ENCODE data around the gene JMJD1C. TPM values are rescaled to one million over a fixed set of nuclear protein-coding genes. Genes with fewer than 3 reads are reported as not detected.

Gene JMJD1C
- total RNA-seq, 2 experiments from 2014 or later = 389 to 399 TPM

- H3K27me3 Mint-ChIP-seq = no peaks in the 10 kb centered on the region
- no peaks in the 10 kb centered on the region for H3K9me3 Mint-ChIP-seq
- H3K27me3 ChIP-seq (ENCODE audit: control insufficient read depth in 1 of 2, insufficient read depth in 2 of 2, low read length in 2 of 2) = no peaks in the 10 kb centered on the region
- H3K9me3 ChIP-seq (ENCODE audit: control insufficient read depth in 1 of 2, insufficient read depth in 1 of 2, low read length in 2 of 2) = no peaks in the 10 kb centered on the region
- peak overlapping the region; percentile 83 for H3K4me3 ChIP-seq (ENCODE audit: low read length)
- peaks cover 12% of the 10 kb centered on the region for H3K36me3 ChIP-seq (ENCODE audit: insufficient read depth, low read length)
- ChIA-PET POLR2A (interaction anchor here (1.1 to 1.8 kb wide), 6 partner anchors 10 to 296 kb away, joined by 3 to 12 read pairs (median 4); partner anchors contain the start of gene REEP3), CTCF (interaction anchor here (1.2 to 1.7 kb wide), 2 partner anchors 49 to 205 kb away, joined by 3 read pairs; no protein-coding TSS in a partner anchor)
- peaks cover 56% of the 10 kb centered on the region for H3K36me3 Mint-ChIP-seq (ENCODE audit: low read depth)
- H3K27ac Mint-ChIP-seq = peak overlapping the region; percentile 98
- intact Hi-C loops (cut with DNase I, micrococcal nuclease) = loop anchor here (2.0 to 5.0 kb wide), 2 partner anchors 13 to 133 kb away; partner anchors contain the start of gene NRBF2 (in 1 of the 2)
- peak overlapping the region; percentile 98 for H3K4me3 Mint-ChIP-seq
- DNase-seq = no peak
- TF ChIP-seq, protein P1, sequence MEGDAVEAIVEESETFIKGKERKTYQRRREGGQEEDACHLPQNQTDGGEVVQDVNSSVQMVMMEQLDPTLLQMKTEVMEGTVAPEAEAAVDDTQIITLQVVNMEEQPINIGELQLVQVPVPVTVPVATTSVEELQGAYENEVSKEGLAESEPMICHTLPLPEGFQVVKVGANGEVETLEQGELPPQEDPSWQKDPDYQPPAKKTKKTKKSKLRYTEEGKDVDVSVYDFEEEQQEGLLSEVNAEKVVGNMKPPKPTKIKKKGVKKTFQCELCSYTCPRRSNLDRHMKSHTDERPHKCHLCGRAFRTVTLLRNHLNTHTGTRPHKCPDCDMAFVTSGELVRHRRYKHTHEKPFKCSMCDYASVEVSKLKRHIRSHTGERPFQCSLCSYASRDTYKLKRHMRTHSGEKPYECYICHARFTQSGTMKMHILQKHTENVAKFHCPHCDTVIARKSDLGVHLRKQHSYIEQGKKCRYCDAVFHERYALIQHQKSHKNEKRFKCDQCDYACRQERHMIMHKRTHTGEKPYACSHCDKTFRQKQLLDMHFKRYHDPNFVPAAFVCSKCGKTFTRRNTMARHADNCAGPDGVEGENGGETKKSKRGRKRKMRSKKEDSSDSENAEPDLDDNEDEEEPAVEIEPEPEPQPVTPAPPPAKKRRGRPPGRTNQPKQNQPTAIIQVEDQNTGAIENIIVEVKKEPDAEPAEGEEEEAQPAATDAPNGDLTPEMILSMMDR (IDR thresholded peaks at IDR 0.05) = no peak
- peak overlapping the region; percentile 50 to 71 for H3K27ac ChIP-seq (ENCODE audit: low read depth in 1 of 2, low read length in 2 of 2)
- H3K4me1 ChIP-seq (ENCODE audit: insufficient read depth, low read length) = peaks cover 12% of the 10 kb centered on the region
- no peak for ATAC-seq (ENCODE audit: poor library complexity)
- H3K4me1 Mint-ChIP-seq (ENCODE audit: low read depth) = peaks cover 42% of the 10 kb centered on the region
These were observed 200.0 kb downstream of the JMJD1C start for GRCh38 chr10:63265683-63266235.

- no peaks in the 10 kb centered on the region for H3K27me3 ChIP-seq (ENCODE audit: control insufficient read depth in 1 of 2, insufficient read depth in 2 of 2, low read length in 2 of 2)
- Mint-ChIP-seq H3K9me3 (no peaks in the 10 kb centered on the region), H3K4me1 (ENCODE audit: low read depth) (peaks cover 45% of the 10 kb centered on the region), H3K36me3 (ENCODE audit: low read depth) (peaks cover 61% of the 10 kb centered on the region), H3K27ac (peak overlapping the region; percentile 98), H3K4me3 (peak overlapping the region; percentile 95), H3K27me3 (no peaks in the 10 kb centered on the region)
- ATAC-seq (ENCODE audit: poor library complexity) (no peak), DNase-seq (peak in 7 of 14 experiments; percentile 4 to 78 (median 56))
- POLR2A ChIA-PET = interaction anchor here (0.8 to 1.8 kb wide), 6 partner anchors 9 to 297 kb away, joined by 3 to 12 read pairs (median 4); partner anchors contain the start of gene REEP3
- CTCF ChIA-PET = interaction anchor here (1.2 kb wide), 1 partner anchor 48 kb away, joined by 3 read pairs; no protein-coding TSS in a partner anchor
- peaks cover 15% of the 10 kb centered on the region for H3K4me1 ChIP-seq (ENCODE audit: insufficient read depth, low read length)
- H3K4me3 ChIP-seq (ENCODE audit: low read length) = peak overlapping the region; percentile 83
- no peaks in the 10 kb centered on the region for H3K9me3 ChIP-seq (ENCODE audit: control insufficient read depth in 1 of 2, insufficient read depth in 1 of 2, low read length in 2 of 2)
- peaks cover 13% of the 10 kb centered on the region for H3K36me3 ChIP-seq (ENCODE audit: insufficient read depth, low read length)
- intact Hi-C loops (cut with DNase I, micrococcal nuclease) = loop anchor here in 1 of 2 experiments (5.0 kb wide), 1 partner anchor 133 kb away; the partner anchor contains the start of gene NRBF2
- TF ChIP-seq, protein P1 (IDR thresholded peaks at IDR 0.05) = no peak
- peak overlapping the region; percentile 50 to 71 for H3K27ac ChIP-seq (ENCODE audit: low read depth in 1 of 2, low read length in 2 of 2)
These were observed 200.6 kb downstream of the JMJD1C start for GRCh38 chr10:63265222-63265617.

GRCh38 chr10:63264617-63265221 is 201.1 kb downstream of the JMJD1C start:
- no peaks in the 10 kb centered on the region for H3K9me3 Mint-ChIP-seq
- no peak for DNase-seq
- H3K27ac Mint-ChIP-seq = peak overlapping the region; percentile 98
- no peaks in the 10 kb centered on the region for H3K9me3 ChIP-seq (ENCODE audit: control insufficient read depth in 1 of 2, insufficient read depth in 1 of 2, low read length in 2 of 2)
- POLR2A ChIA-PET = interaction anchor here (0.8 to 1.8 kb wide), 6 partner anchors 9 to 297 kb away, joined by 3 to 12 read pairs (median 4); partner anchors contain the start of gene REEP3
- ATAC-seq (ENCODE audit: poor library complexity) = no peak
- H3K27me3 ChIP-seq (ENCODE audit: control insufficient read depth in 1 of 2, insufficient read depth in 2 of 2, low read length in 2 of 2) = no peaks in the 10 kb centered on the region
- intact Hi-C loops (cut with DNase I, micrococcal nuclease) = loop anchor here in 1 of 2 experiments (5.0 kb wide), 2 partner anchors 42 to 132 kb away; partner anchors contain the start of gene NRBF2
- H3K27me3 Mint-ChIP-seq = no peaks in the 10 kb centered on the region
- H3K36me3 ChIP-seq (ENCODE audit: insufficient read depth, low read length) = peaks cover 18% of the 10 kb centered on the region
- H3K4me1 ChIP-seq (ENCODE audit: insufficient read depth, low read length) = peaks cover 17% of the 10 kb centered on the region
- TF ChIP-seq, protein P1 (IDR thresholded peaks at IDR 0.05) = no peak
- H3K36me3 Mint-ChIP-seq (ENCODE audit: low read depth) = peaks cover 66% of the 10 kb centered on the region
- H3K4me3 ChIP-seq (ENCODE audit: low read length) = peak overlapping the region; percentile 83
- H3K4me1 Mint-ChIP-seq (ENCODE audit: low read depth) = peaks cover 50% of the 10 kb centered on the region
- CTCF ChIA-PET = interaction anchor here (1.2 kb wide), 1 partner anchor 48 kb away, joined by 3 read pairs; no protein-coding TSS in a partner anchor
- peak overlapping the region in 1 of 2 donors; percentile 50 for H3K27ac ChIP-seq (ENCODE audit: low read depth in 1 of 2, low read length in 2 of 2)
- H3K4me3 Mint-ChIP-seq = peak overlapping the region; percentile 95

Measured in CD4-positive, alpha-beta T cell (primary cell).